ENCODE data around the gene NUDC. TPM values are rescaled to one million over a fixed set of nuclear protein-coding genes. Genes with fewer than 3 reads are reported as not detected.

The NUDC gene
- total and polyA plus RNA-seq, 9 of the 15 experiments (the other 6 are each of a cell fraction or from before 2014, with no cell fraction given), result 9.8 to 234 (median 149) TPM

- no peak for TF ChIP-seq NR2C1 (IDR thresholded peaks at IDR 0.05)
- peak; percentile 26; the same call in 1 of the 2 replicates for TF ChIP-seq NR2C1 (tag; IDR thresholded peaks at IDR 0.05)
- TF ChIP-seq SAFB (IDR thresholded peaks at IDR 0.05; ENCODE audit: borderline replicate concordance, low read depth, low read length), result peak; percentile 61; the same call in 1 of the 2 replicates
- no peak for TF ChIP-seq ZNF436 (CRISPR knock-in tag; IDR thresholded peaks at IDR 0.05)
- TF ChIP-seq ZFP30 (CRISPR knock-in tag; IDR thresholded peaks at IDR 0.05; ENCODE audit: borderline replicate concordance), result no peak
- TF ChIP-seq ZNF12 (CRISPR knock-in tag; IDR thresholded peaks at IDR 0.05), result no peak
- TF ChIP-seq ZNF174 (CRISPR knock-in tag; IDR thresholded peaks at IDR 0.05), result no peak
- no peak for TF ChIP-seq MYBL2 (IDR thresholded peaks at IDR 0.05; ENCODE audit: low read depth)
- no peak for TF ChIP-seq MYBL2 (CRISPR knock-in tag; IDR thresholded peaks at IDR 0.05; ENCODE audit: borderline replicate concordance)
- TF ChIP-seq CTCF (IDR thresholded peaks at IDR 0.05 in 2 of 3, conservative IDR thresholded peaks at IDR 0.05 in 1 of 3; ENCODE audit: insufficient read depth in 2 of 3, low read depth in 1 of 3, low read length in 3 of 3), result no peak
- TF ChIP-seq ZNF347 (CRISPR knock-in tag; IDR thresholded peaks at IDR 0.05; ENCODE audit: low read depth), result no peak
- TF ChIP-seq HIVEP1 (CRISPR knock-in tag; IDR thresholded peaks at IDR 0.05), result no peak
- TF ChIP-seq SRSF3 (IDR thresholded peaks at IDR 0.05; ENCODE audit: insufficient read depth, low read length), result no peak
- TF ChIP-seq ZNF79 (CRISPR knock-in tag; IDR thresholded peaks at IDR 0.05; ENCODE audit: low read depth), result no peak
- 0 out of 2 replicates have a peak, but pooled peaks have one; percentile 27 for TF ChIP-seq THRB (CRISPR knock-in tag; conservative IDR thresholded peaks at IDR 0.05)
- peak; percentile 96 for TF ChIP-seq CXXC5 (CRISPR knock-in tag; IDR thresholded peaks at IDR 0.05)
- no peak for TF ChIP-seq ZNF57 (CRISPR knock-in tag; IDR thresholded peaks at IDR 0.05)
- TF ChIP-seq JUND (IDR thresholded peaks at IDR 0.05; ENCODE audit: borderline replicate concordance, low read depth, low read length), result 0 out of 2 replicates have a peak, but pooled peaks have one; percentile 47
- no peak for TF ChIP-seq JUND (tag; IDR thresholded peaks at IDR 0.05; ENCODE audit: borderline replicate concordance, low read depth, low read length)
- TF ChIP-seq SRF (CRISPR knock-in tag; IDR thresholded peaks at IDR 0.05), result 0 out of 4 replicates have a peak, but pooled peaks of 1 of the 2 experiments have one; percentile 42
- no peak for TF ChIP-seq PTTG1 (tag; IDR thresholded peaks at IDR 0.05; ENCODE audit: low read depth)
- peak; percentile 33 for TF ChIP-seq SMAD1 (IDR thresholded peaks at IDR 0.05; ENCODE audit: low read depth, low read length, partially characterized antibody)
- no peak for TF ChIP-seq ZNF444 (CRISPR knock-in tag; IDR thresholded peaks at IDR 0.05)
- TF ChIP-seq C11orf30 (IDR thresholded peaks at IDR 0.05; ENCODE audit: low read depth), result peak; percentile 85
- TF ChIP-seq CBX1 (IDR thresholded peaks at IDR 0.05; ENCODE audit: low read depth), result peak; percentile 53; the same call in 1 of the 2 replicates
- no peak for TF ChIP-seq SMARCA5 (IDR thresholded peaks at IDR 0.05)
- TF ChIP-seq NRF1 (conservative IDR thresholded peaks at IDR 0.05 in 1 of 2, IDR thresholded peaks at IDR 0.05 in 1 of 2), result peak; percentile 95 to 96
Observed at GRCh38 chr1:26921540-26922430, at the start of gene NUDC (continued).
